ENCODE data around the gene MAML3.

DNA sequence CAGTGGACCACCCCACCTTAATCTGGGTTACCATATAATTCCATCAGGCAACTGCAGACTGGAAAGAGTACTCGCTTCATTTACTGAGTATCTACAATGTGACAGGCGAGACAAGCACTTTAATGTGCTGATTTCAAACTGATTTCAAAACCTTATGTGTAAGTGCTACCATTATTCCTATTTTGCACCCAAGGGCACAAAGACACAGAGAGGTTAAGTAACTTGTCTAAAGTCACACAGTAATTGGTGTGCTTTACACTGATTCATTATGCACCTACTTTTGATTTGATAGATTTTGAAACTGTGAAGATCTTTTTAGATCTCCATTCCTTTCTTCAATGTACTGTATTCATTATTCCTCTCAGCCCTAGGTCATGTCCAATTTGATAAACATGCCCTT is 296.0 kb downstream of the MAML3 start:
- TF ChIP-seq FOXP2 (optimal IDR thresholded peaks at IDR 0.05; ENCODE audit: borderline replicate concordance, extremely low read depth, extremely low read length, insufficient read depth) (no peak), POLR2AphosphoS5 (IDR thresholded peaks at IDR 0.05; ENCODE audit: low read depth, low read length) (no peak), TAF1 (IDR thresholded peaks at IDR 0.05; ENCODE audit: borderline replicate concordance, insufficient read depth, low read length) (no peak)
